GM04503 (cell line): ENCODE results near the gene PLD3.
"Not testable (repeated sequence)": the region's sequence is repeated elsewhere in the genome, so short reads cannot be mapped to it uniquely, and the experiment has no call there.

Source experiments
- DNase-seq: peaks from one replicate; pipeline ENCODE4 v3.0.0-alpha.2; 2012; ENCODE audit warnings: low read depth

Gene PLD3

GRCh38 chr19:40333083-40333482 lies 15.4 kb upstream of the PLD3 start:
- DNase-seq = not testable (repeated sequence)

- no peak for DNase-seq
These were observed 13.4 kb upstream of the PLD3 start for GRCh38 chr19:40335101-40335500.

GRCh38 chr19:40335855-40336600 lies 12.5 kb upstream of the PLD3 start:
- no peak for DNase-seq

- DNase-seq = no peak
These were observed 11.9 kb upstream of the PLD3 start for GRCh38 chr19:40336601-40336900.

- DNase-seq = no peak
These were observed 11.4 kb upstream of the PLD3 start for GRCh38 chr19:40337107-40337506.

DNA sequence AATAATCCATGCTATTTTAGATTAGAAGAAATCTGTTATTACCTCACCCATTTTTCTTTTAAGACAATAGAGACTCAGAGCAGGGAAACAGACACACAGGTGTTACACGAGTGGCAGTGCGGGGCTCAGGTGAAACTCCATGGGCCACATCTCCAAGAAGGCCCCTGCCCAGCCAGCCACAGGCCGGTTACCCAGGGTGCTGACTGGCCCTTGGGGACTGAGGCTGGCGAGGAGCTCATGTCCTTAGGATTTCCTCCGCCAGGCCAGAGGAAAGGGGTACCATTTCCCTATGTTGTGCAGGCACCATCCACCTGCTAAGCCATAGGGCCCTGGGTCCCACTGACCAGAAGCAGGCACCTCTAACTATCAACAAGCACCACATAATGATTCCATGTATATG lies 10.9 kb upstream of the PLD3 start:
- DNase-seq = no peak

GRCh38 chr19:40339018-40339728 lies 9.3 kb upstream of the PLD3 start:
- no peak for DNase-seq

DNA sequence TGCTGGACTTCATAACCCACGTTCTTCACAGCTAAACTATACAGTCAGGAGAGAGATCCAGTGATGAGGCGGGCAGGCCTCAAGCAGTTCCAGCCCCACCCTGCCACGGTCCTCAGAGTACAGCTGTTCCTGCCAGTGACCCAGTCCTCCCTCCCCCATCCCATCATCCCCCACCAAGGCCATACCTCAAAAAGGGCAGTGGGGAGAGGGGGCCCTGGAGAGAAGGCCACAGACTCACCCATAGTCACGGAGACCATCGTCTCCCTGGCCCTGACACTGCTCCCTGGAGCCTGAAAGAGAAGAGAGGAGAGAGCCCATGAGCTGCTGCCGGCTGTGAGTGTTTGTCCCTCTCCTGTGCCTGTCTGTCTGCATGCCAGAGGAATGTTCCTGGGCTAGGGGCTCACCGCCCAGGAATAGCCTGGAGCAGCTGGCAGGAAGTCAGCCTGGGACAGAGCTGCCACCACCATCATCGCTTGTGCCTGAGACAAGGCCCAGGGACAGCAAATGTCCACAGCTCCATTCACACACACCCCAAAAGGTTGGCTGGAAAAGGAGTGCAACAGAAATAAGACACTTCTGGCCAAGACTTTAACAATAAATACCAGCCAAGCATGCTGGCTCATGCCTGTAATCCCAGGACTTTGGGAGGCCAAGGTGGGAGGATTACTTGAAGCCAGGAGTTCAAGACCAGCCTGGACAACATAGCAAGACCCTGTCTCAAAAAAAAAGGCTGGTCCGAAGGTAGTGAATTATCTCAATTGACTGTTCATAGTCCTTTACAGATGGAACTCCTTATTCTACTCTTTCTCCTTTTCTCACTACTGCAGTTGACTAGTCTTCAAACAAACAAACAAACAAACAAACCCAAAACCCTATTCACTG lies 6.7 kb upstream of the PLD3 start:
- no peak for DNase-seq

GRCh38 chr19:40342644-40343311 lies 5.7 kb upstream of the PLD3 start:
- DNase-seq = no peak

DNA sequence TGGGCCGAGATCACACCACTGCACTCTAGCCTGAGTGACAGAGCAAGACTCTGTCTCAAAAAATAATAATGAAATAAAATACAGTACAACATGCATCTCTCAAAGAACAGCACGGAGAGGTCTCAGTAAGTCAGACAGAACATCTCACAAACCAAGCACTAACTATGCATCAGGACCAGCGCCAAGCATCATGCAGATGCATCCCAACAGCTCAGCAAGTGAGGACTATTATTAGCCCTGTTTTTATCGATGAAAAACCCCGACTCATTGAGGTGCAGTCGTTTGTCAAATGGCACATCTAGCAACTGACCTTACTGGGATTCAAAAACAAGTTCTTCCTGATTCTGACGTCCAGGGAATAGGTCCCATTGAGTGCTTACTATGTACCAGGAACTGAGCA lies 4.1 kb upstream of the PLD3 start:
- DNase-seq = no peak

GRCh38 chr19:40348961-40349507 lies 539 bp downstream of the PLD3 start:
- DNase-seq = peak; percentile 28

DNA sequence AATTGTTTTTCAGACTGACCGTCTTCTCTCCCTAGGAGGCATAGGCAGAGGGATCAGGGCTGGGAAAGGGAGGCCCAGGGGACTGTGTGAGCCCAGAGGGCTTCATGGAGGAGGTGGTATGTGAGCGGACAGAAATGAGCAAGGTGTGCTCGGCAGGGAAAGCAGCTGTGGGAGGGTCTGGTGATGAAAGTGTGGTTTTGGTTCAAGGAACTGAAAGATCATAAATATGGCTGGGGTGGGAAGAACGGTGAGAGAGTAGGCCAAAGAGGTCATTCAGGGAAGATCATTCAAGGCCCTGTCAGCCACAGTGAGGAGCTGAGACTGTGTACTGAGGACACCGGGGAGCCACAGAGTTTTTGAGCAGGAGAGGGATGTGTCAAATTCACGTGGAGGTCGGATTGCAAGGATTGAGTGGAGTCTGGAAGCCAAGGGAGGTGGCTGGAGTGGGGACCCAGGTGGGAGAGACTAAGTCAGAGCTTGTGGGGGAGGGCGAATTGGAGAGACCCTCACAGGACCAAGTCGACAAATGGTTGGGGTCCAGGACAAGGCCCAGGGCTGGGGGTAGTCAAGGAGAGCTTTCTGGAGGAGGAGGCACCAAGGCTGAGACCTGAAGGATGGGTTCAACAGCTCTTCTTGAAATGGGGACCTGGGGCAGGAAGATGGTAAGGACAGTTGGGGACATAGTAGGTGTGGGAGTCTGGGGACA lies 7.6 kb downstream of the PLD3 start:
- DNase-seq = no peak

- DNase-seq = no peak
These were observed 8.4 kb downstream of the PLD3 start for GRCh38 chr19:40356681-40357595.

DNA sequence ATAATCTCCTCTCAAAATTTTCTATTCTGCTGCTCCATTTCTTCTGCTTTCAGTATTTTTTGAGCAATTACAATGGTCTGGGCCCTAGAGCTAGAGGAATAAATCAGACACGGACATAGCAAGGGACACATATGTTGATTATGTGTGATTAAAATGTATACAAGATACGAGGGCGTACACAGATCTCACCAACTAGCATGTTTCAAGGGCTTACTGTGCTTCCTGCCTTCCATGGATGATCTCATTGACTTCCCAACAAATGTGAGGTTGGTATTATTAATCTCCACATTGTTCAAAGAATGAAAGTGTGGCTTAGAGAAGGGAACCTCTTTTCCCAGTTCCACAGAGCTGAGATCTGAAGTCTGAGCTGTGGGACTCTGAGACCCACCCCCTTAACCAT lies 9.1 kb downstream of the PLD3 start:
- no peak for DNase-seq

DNA sequence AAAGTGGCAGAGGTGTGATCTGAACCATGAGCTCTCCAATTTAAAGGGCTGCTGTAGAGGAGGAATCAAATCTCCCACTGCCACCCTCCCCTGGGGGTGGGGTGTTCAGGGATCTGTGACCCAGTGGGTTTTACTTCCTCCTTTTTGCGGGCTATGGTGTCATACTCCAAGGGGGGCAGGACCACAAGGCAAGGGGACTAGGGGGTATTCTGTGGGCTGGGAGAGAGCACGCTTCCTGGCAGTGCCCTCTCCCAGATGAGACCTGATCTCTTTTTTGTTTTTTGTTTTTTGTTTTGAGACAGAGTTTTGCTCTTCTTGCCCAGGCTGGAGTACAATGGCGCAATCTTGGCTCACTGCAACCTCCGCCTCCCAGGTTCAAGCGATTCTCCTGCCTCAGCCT lies 10.3 kb downstream of the PLD3 start:
- DNase-seq = no peak

GRCh38 chr19:40360020-40360707 lies 11.7 kb downstream of the PLD3 start:
- no peak for DNase-seq

GRCh38 chr19:40360708-40361241 lies 12.3 kb downstream of the PLD3 start:
- no peak for DNase-seq

DNA sequence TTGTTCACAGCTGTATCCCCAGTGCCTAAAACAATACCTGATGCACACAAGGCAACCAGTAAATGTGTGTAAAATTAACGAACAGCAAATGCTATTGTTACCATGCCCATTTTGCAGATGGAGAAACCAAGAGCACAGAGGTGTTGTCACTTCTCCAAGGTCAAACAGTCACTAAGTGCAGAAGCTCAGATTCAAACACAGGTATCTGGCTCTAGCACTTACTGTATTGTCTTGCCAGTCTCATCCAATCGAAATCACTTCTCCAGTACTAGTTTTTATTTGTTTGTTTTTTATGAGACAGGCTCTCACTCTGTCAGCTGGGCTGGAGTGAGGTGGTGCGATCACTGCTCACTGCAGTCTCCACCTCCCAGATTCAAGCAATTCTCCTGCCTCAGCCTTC lies 13.7 kb downstream of the PLD3 start:
- no peak for DNase-seq

DNA sequence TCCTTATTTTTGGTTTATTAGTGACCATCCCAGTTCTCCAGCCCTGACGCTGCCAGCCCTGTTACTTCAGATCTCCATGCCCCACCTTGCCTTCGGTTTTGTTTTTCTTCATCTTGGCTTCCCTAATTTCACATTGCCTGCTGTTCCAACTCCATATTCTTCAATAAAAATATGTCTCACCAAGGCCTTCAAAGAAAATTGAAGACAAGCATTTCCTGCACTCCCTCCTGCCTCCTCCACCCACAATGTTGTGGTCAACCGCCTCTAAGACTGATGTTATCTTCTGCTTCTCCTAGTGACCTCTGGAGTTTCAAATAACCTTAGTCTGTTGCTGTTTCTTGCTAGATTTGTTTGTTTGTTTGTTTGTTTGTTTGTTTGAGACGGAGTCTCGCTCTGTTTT lies 14.6 kb downstream of the PLD3 start:
- DNase-seq = no peak

- no peak for DNase-seq
These were observed 16.5 kb downstream of the PLD3 start for GRCh38 chr19:40365010-40365409.
